ENCODE results near the gene ADA.

ADA gene

DNA sequence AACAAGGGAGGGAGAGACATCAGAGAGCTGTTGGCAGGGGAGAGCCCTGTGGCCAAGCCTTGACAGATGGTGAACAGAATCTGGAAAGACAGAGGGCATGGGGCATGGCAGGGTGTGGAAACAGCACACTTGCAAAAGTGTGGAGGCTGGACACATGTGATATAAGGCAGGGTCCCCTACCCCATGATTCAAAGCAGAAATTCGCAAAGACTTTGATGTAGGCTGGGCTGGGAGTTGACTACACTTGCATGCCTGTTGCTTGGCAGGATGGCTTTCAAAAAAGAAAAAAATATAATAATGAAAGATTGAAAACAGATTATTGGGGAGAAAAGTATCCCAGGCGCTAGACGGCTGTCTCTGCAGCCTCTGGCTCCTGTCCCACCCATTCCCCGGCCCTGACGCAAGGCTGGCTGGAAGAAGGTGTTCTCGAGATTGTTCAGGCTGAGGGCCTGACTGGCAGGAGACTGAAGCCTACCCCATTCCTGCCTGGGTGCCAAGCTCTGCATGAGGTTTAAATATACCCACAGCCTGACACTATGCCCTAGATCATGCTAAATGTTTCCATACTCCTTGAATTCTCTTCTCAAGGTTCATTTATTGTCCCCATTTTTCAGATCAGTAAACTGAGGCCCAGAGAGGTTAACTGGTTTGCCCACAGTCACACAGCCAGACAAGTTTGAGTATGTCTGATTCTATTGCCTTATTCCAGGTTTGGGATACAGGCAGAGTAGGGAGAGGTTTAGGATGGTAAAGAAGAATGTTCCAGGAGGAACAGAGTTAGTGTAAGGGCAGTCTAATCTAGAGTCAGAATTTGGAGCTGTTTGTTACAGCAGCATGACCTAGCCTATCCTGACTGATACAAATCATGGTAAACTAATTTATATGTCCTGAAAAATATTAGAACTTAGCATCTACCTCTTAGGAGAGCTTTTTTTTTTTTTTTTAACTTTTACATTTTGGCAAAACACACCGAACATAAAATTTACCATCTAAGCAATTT lies 40.2 kb upstream of the ADA start:
- H3F3A ChIP-seq (ENCODE audit: insufficient read depth, low read length): peaks cover 9% of the 10 kb centered on the region
- no peaks in the 10 kb centered on the region for H3K9me2 ChIP-seq (replicated peaks; ENCODE audit: insufficient read depth, low read length)
- no peak overlapping the region for H2AFZ ChIP-seq (ENCODE audit: low read length)
- H3K27me3 ChIP-seq (replicated peaks; ENCODE audit: insufficient read depth, low read length): peaks cover 94% of the 10 kb centered on the region
- no peak for DNase-seq
- H4K20me1 ChIP-seq (ENCODE audit: insufficient read depth, low read length): no peaks in the 10 kb centered on the region
- no peaks in the 10 kb centered on the region for H3K79me2 ChIP-seq (ENCODE audit: low read length)
- no peak overlapping the region for H3K4me3 ChIP-seq (ENCODE audit: low read length)
- H3K4me2 ChIP-seq (ENCODE audit: low read depth, low read length): no peak overlapping the region
- no peaks in the 10 kb centered on the region for H3K9me3 ChIP-seq (replicated peaks; ENCODE audit: insufficient read depth, low read length)
- no peak overlapping the region for H3K9ac ChIP-seq (ENCODE audit: low read length)
- H3K4me1 ChIP-seq (ENCODE audit: low read length): peaks cover 5% of the 10 kb centered on the region; the same call in 1 of the 2 replicates
- TF ChIP-seq EZH2 (optimal IDR thresholded peaks at IDR 0.05; ENCODE audit: low read depth, low read length): no peak
- TF ChIP-seq CTCF (IDR thresholded peaks at IDR 0.05; ENCODE audit: low read length): no peak
- no peaks in the 10 kb centered on the region for H3K36me3 ChIP-seq (replicated peaks; ENCODE audit: insufficient read depth, low read length)
- H3K27ac ChIP-seq (ENCODE audit: low read length): no peak overlapping the region

DNA sequence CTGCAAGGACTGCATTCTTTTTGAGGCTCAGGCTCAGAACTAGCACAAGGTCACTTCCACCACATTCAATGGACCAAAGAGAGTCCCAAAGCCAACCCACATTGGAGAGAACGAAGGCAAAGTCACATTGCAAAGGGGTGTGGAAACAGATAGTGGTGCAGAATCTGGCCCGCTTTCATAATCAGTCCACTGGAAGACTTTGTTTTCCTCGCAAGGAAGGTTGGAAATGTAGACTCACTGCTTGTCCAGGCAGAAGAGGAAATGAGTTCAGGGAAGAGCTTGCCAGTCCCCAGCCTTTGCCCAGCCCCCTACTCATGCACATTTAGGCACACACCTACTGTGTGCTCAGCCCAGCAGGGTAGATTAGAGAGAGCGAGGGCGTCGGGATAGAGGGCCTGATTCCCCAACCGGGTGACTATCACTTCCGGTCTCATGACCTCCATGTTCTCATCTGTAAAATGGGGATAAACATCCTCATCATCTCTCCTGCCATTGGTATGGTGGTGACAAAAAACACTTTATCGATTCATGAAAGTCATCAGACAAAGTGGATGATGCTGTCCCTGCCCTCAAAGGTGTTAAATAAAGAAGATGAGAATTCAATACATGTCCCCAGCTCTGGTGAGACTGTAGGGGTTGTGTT lies 39.4 kb upstream of the ADA start:
- DNase-seq: no peak
- Histone ChIP-seq H3K9me3 (replicated peaks; ENCODE audit: insufficient read depth, low read length) (no peaks in the 10 kb centered on the region), H3K36me3 (replicated peaks; ENCODE audit: insufficient read depth, low read length) (no peaks in the 10 kb centered on the region), H3K27ac (ENCODE audit: low read length) (no peak overlapping the region), H3F3A (ENCODE audit: insufficient read depth, low read length) (peaks cover 5% of the 10 kb centered on the region; the same call in 1 of the 2 replicates), H3K79me2 (ENCODE audit: low read length) (no peaks in the 10 kb centered on the region), H3K4me2 (ENCODE audit: low read depth, low read length) (no peak overlapping the region), H3K9me2 (replicated peaks; ENCODE audit: insufficient read depth, low read length) (no peaks in the 10 kb centered on the region), H4K20me1 (ENCODE audit: insufficient read depth, low read length) (no peaks in the 10 kb centered on the region), H2AFZ (ENCODE audit: low read length) (no peak overlapping the region), H3K9ac (ENCODE audit: low read length) (no peak overlapping the region), H3K4me1 (ENCODE audit: low read length) (peaks cover 5% of the 10 kb centered on the region; the same call in 1 of the 2 replicates), H3K27me3 (replicated peaks; ENCODE audit: insufficient read depth, low read length) (peaks cover 89% of the 10 kb centered on the region), H3K4me3 (ENCODE audit: low read length) (no peak overlapping the region)
- no peak for TF ChIP-seq CTCF (IDR thresholded peaks at IDR 0.05; ENCODE audit: low read length)
- TF ChIP-seq EZH2phosphoT487 (IDR thresholded peaks at IDR 0.05; ENCODE audit: low read length): no peak
- no peak for TF ChIP-seq EZH2 (optimal IDR thresholded peaks at IDR 0.05; ENCODE audit: low read depth, low read length)

DNA sequence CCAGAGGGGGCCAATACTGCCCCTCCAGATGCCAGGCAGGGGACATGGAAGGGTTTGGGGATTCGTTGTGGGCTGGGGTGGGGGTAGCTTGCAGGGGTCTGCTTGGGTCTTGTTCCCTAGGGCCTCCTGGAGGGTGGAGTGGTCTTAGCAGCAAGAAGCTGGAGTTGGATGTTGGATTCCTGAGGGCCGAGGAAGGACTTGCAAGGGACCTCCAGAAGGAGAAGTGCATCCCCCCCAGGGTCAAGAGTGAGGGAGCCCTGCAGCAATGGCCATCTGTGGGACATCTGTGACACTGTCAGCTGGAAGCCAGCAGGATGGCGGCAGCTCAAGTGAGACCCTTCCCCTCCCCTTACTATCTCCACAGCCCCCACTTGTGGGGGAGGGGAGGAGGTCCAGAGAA lies 38.3 kb upstream of the ADA start:
- Histone ChIP-seq H3K4me2 (ENCODE audit: low read depth, low read length) (no peak overlapping the region), H3K9me2 (replicated peaks; ENCODE audit: insufficient read depth, low read length) (no peaks in the 10 kb centered on the region), H3K4me1 (ENCODE audit: low read length) (no peaks in the 10 kb centered on the region), H3K9ac (ENCODE audit: low read length) (no peak overlapping the region), H3F3A (ENCODE audit: insufficient read depth, low read length) (no peaks in the 10 kb centered on the region), H3K27ac (ENCODE audit: low read length) (no peak overlapping the region), H3K79me2 (ENCODE audit: low read length) (no peaks in the 10 kb centered on the region), H3K4me3 (ENCODE audit: low read length) (no peak overlapping the region), H3K27me3 (replicated peaks; ENCODE audit: insufficient read depth, low read length) (peaks cover 79% of the 10 kb centered on the region), H2AFZ (ENCODE audit: low read length) (no peak overlapping the region), H3K36me3 (replicated peaks; ENCODE audit: insufficient read depth, low read length) (no peaks in the 10 kb centered on the region), H3K9me3 (replicated peaks; ENCODE audit: insufficient read depth, low read length) (no peaks in the 10 kb centered on the region), H4K20me1 (ENCODE audit: insufficient read depth, low read length) (no peaks in the 10 kb centered on the region)
- DNase-seq: no peak
- TF ChIP-seq EZH2phosphoT487 (IDR thresholded peaks at IDR 0.05; ENCODE audit: low read length) (no peak), CTCF (IDR thresholded peaks at IDR 0.05; ENCODE audit: low read length) (no peak), EZH2 (optimal IDR thresholded peaks at IDR 0.05; ENCODE audit: low read depth, low read length) (no peak)
